Measurements from ENCODE around the gene CTCF. TPM values are rescaled to one million over a fixed set of nuclear protein-coding genes. Genes with fewer than 3 reads are reported as not detected.

Gene CTCF
- total and polyA plus RNA-seq, 2 donors from 2014 or later, result 20.4 to 42.6 TPM

DNA sequence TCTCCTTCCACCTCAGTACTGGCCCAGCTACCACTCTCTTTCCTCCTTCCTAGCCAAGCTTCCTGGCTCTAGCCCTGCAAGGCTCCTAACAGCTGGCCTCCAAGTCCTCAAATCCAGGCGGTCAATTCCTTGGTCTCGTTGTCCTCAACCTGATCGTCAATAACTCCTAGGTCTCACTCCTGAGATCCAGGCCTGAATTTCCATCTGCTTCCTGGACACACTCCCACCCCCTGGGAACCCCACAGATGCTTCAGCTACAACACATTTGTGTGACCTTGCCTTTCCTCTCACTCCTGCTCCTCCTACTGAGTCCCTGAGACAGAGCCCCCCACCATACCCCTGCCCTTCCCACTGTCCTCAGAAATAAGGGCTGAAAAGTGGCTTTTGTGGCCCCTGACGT is 101.9 kb downstream of the CTCF start:
- intact Hi-C loops (cut with DNase I), result no loop called here

DNA sequence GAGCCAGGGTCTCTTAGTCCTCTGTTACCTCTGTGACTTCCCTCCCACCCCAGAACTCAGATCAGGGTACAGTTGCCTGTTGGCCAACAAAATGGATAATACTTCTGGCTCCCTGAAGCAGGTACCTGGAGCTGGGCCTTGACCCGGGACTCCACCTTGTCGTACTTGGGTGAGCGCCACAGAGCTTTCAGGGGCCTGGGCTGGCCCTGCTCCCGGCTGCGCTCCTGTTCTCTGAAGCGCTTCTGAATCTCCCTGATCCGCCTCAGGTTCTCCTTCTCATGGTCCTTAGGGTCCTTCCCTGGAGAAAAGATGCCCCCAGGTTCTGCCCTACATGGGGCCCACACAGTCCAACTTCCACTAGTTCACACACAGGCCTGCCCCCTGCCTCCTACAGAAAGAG is 102.5 kb downstream of the CTCF start:
- intact Hi-C loops (cut with DNase I), result no loop called here
- Histone ChIP-seq H3K27ac (ENCODE audit: low read depth in 2 of 2, low read length in 2 of 2) (no peak overlapping the region), H3K9me3 (ENCODE audit: control insufficient read depth in 2 of 3, insufficient read depth in 1 of 3, low read length in 3 of 3) (no peaks in the 10 kb centered on the region), H3K9ac (ENCODE audit: low read length in 3 of 3) (no peak overlapping the region), H3K27me3 (ENCODE audit: control insufficient read depth, insufficient read depth, low read length) (no peaks in the 10 kb centered on the region), H3K4me3 (ENCODE audit: low read length in 3 of 3) (no peak overlapping the region), H3K36me3 (ENCODE audit: control insufficient read depth in 2 of 3, insufficient read depth in 3 of 3, low read length in 3 of 3) (peaks cover 0 to 3% (median 0%) of the 10 kb centered on the region in 3 donors), H3K4me1 (ENCODE audit: control insufficient read depth in 2 of 3, insufficient read depth in 2 of 3, low read depth in 1 of 3, low read length in 3 of 3) (peaks cover 0 to 31% (median 11%) of the 10 kb centered on the region in 3 donors)
- FAIRE-seq (no peak), DNase-seq (no peak)
- TF ChIP-seq, protein P1, sequence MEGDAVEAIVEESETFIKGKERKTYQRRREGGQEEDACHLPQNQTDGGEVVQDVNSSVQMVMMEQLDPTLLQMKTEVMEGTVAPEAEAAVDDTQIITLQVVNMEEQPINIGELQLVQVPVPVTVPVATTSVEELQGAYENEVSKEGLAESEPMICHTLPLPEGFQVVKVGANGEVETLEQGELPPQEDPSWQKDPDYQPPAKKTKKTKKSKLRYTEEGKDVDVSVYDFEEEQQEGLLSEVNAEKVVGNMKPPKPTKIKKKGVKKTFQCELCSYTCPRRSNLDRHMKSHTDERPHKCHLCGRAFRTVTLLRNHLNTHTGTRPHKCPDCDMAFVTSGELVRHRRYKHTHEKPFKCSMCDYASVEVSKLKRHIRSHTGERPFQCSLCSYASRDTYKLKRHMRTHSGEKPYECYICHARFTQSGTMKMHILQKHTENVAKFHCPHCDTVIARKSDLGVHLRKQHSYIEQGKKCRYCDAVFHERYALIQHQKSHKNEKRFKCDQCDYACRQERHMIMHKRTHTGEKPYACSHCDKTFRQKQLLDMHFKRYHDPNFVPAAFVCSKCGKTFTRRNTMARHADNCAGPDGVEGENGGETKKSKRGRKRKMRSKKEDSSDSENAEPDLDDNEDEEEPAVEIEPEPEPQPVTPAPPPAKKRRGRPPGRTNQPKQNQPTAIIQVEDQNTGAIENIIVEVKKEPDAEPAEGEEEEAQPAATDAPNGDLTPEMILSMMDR (IDR thresholded peaks at IDR 0.05; ENCODE audit: borderline replicate concordance, extremely low read depth, insufficient read depth), result no peak

More for the DNA sequence above, 101.9 kb downstream of the CTCF start:
- no peak overlapping the region for H3K27ac ChIP-seq (ENCODE audit: low read depth in 2 of 2, low read length in 2 of 2)
- peaks cover 0 to 3% (median 0%) of the 10 kb centered on the region in 3 donors for H3K36me3 ChIP-seq (ENCODE audit: control insufficient read depth in 2 of 3, insufficient read depth in 3 of 3, low read length in 3 of 3)
- H3K9me3 ChIP-seq (ENCODE audit: control insufficient read depth in 2 of 3, insufficient read depth in 1 of 3, low read length in 3 of 3), result no peaks in the 10 kb centered on the region
- no peak for FAIRE-seq
- no peak overlapping the region for H3K9ac ChIP-seq (ENCODE audit: low read length in 3 of 3)
- no peaks in the 10 kb centered on the region for H3K27me3 ChIP-seq (ENCODE audit: control insufficient read depth, insufficient read depth, low read length)
- peaks cover 0 to 35% (median 13%) of the 10 kb centered on the region in 3 donors for H3K4me1 ChIP-seq (ENCODE audit: control insufficient read depth in 2 of 3, insufficient read depth in 2 of 3, low read depth in 1 of 3, low read length in 3 of 3)
- H3K4me3 ChIP-seq (ENCODE audit: low read length in 3 of 3), result no peak overlapping the region
- DNase-seq, result no peak
- TF ChIP-seq, protein P1 (IDR thresholded peaks at IDR 0.05; ENCODE audit: borderline replicate concordance, extremely low read depth, insufficient read depth), result no peak

DNA sequence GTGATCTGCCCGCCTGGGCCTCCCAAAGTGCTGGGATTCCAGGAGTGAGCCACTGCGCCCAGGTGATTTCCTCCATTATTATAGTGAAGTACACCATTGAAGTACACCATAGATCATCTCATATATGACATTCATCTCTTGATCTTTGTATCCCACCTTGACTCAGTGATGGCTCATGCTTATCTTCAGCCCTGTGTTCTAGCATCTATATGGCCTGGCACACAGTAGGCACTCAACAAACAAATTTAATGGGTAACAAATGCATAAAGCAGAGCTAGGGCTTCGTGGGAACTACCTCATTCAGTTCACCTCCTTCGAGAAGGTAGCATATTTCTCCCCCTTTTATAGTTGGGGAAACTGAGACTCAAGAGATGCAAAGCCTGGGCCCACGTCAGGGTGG is 103.3 kb downstream of the CTCF start:
- peaks cover 0 to 3% (median 0%) of the 10 kb centered on the region in 3 donors for H3K36me3 ChIP-seq (ENCODE audit: control insufficient read depth in 2 of 3, insufficient read depth in 3 of 3, low read length in 3 of 3)
- TF ChIP-seq, protein P1 (IDR thresholded peaks at IDR 0.05; ENCODE audit: borderline replicate concordance, extremely low read depth, insufficient read depth), result no peak
- DNase-seq (no peak), FAIRE-seq (no peak)
- no peaks in the 10 kb centered on the region for H3K27me3 ChIP-seq (ENCODE audit: control insufficient read depth, insufficient read depth, low read length)
- H3K9ac ChIP-seq (ENCODE audit: low read length in 3 of 3), result peak overlapping the region in 1 of 3 donors; percentile 3
- no peak overlapping the region for H3K27ac ChIP-seq (ENCODE audit: low read depth in 2 of 2, low read length in 2 of 2)
- H3K9me3 ChIP-seq (ENCODE audit: control insufficient read depth in 2 of 3, insufficient read depth in 1 of 3, low read length in 3 of 3), result no peaks in the 10 kb centered on the region
- intact Hi-C loops (cut with DNase I), result no loop called here
- peak overlapping the region in 2 of 3 donors; percentile 28 to 79 for H3K4me3 ChIP-seq (ENCODE audit: low read length in 3 of 3)
- peaks cover 0 to 31% (median 11%) of the 10 kb centered on the region in 3 donors for H3K4me1 ChIP-seq (ENCODE audit: control insufficient read depth in 2 of 3, insufficient read depth in 2 of 3, low read depth in 1 of 3, low read length in 3 of 3)
